Cardiac septum (tissue), 1 donor: ENCODE results near the gene AMBRA1. TPM values are rescaled to one million over a fixed set of nuclear protein-coding genes. Genes with fewer than 3 reads are reported as not detected.
"Not testable (repeated sequence)": the region's sequence is repeated elsewhere in the genome, so short reads cannot be mapped to it uniquely, and the experiment has no call there.

ENCODE experiments used
- DNase-seq: peaks from one replicate; pipeline ENCODE4 v3.0.0-alpha.2; 2020; ENCODE audit warnings: low spot score
- intact Hi-C: fragments of 100-400 bp; cut with DNase I; formaldehyde crosslinking; loops from one replicate; pipeline ENCODE4 v1.14.0; 2022
- total RNA-seq: library from RNA; stranded (reverse); fragmentation: NEBNext Ultra II Directional; extraction: Animal tissue kit (Norgen Biotek cat#: 25700); gene quantifications from one replicate; pipeline ENCODE4 v1.2.1, GENCODE V29; 2021
- donor health status: DM: no; HTN: no; CAD: no.

The AMBRA1 gene
- total RNA-seq, 1 donor from 2014 or later, result 18.0 TPM

DNA sequence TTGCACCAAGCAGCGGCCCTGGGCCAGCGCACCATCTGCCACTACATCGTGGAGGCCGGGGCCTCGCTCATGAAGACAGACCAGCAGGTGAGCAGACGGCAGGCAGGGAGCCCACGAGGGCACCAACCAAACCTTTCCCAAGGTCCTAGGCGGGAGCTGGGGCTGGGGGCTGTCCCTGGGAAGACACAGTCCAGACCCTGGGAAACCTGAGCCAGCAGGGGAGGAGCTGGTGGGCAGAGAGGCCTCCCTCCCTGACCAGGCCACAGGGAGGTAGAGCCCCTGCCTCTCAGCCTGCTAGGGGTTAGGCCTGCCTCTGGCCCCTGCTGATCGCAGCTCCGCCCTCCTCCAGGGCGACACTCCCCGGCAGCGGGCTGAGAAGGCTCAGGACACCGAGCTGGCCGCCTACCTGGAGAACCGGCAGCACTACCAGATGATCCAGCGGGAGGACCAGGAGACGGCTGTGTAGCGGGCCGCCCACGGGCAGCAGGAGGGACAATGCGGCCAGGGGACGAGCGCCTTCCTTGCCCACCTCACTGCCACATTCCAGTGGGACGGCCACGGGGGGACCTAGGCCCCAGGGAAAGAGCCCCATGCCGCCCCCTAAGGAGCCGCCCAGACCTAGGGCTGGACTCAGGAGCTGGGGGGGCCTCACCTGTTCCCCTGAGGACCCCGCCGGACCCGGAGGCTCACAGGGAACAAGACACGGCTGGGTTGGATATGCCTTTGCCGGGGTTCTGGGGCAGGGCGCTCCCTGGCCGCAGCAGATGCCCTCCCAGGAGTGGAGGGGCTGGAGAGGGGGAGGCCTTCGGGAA is 214.1 kb downstream of the AMBRA1 start:
- intact Hi-C loops, result not testable (repeated sequence)

GRCh38 chr11:46378811-46379481 is 214.9 kb downstream of the AMBRA1 start:
- intact Hi-C loops, result no loop called here
- DNase-seq, result no peak

More for the DNA sequence above, 214.1 kb downstream of the AMBRA1 start:
- DNase-seq, result not testable (repeated sequence)

DNA sequence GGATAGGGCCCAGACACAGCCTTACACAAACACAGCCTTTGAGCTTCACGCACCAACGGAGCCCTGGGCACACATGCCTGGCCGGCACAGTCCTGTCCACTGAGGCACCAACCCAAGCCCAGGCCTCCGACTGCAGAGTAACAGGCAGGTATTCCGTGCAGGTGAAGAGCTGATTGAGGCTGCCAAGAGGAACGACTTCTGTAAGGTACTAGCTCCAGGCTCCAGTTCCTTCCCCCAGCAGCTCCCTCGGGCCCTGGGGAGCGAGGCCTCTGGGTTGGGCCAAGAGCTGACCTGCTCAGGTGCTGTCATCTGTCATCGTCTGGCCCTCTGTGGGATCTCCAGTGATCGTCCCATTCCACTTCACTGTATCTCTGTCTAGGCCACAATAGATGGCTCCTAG is 215.5 kb downstream of the AMBRA1 start:
- intact Hi-C loops, result no loop called here

GRCh38 chr11:46377831-46378230 is 216.0 kb downstream of the AMBRA1 start:
- DNase-seq, result no peak
- intact Hi-C loops, result no loop called here

More for the DNA sequence above, 215.5 kb downstream of the AMBRA1 start:
- DNase-seq, result no peak

DNA sequence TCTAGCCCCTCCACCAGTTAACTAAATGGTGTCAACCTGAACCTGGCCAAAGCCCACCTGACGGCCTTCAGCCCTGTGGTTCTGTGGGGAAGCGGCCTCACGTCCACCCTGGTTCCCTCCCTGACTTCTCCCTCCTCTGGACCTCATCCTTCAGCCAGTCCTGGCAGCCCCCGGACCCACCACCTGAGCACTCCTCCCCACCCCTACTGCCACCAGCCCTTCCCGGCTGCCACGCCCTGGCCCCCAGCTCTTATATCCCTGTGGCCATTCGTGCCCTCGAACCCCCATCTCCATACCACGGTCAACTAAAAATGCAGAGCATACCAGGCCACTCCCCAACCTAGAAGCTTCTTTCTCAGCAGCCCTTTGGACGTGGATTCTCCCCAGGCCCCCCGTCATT is 216.5 kb downstream of the AMBRA1 start:
- DNase-seq, result no peak
- intact Hi-C loops, result no loop called here

- DNase-seq, result no peak
- intact Hi-C loops, result no loop called here
Observed at GRCh38 chr11:46376258-46377050, 217.4 kb downstream of the AMBRA1 start.

GRCh38 chr11:46375392-46376101 is 218.3 kb downstream of the AMBRA1 start:
- intact Hi-C loops, result no loop called here
- DNase-seq, result no peak

GRCh38 chr11:46374815-46375214 is 219.0 kb downstream of the AMBRA1 start:
- intact Hi-C loops, result no loop called here
- no peak for DNase-seq

DNA sequence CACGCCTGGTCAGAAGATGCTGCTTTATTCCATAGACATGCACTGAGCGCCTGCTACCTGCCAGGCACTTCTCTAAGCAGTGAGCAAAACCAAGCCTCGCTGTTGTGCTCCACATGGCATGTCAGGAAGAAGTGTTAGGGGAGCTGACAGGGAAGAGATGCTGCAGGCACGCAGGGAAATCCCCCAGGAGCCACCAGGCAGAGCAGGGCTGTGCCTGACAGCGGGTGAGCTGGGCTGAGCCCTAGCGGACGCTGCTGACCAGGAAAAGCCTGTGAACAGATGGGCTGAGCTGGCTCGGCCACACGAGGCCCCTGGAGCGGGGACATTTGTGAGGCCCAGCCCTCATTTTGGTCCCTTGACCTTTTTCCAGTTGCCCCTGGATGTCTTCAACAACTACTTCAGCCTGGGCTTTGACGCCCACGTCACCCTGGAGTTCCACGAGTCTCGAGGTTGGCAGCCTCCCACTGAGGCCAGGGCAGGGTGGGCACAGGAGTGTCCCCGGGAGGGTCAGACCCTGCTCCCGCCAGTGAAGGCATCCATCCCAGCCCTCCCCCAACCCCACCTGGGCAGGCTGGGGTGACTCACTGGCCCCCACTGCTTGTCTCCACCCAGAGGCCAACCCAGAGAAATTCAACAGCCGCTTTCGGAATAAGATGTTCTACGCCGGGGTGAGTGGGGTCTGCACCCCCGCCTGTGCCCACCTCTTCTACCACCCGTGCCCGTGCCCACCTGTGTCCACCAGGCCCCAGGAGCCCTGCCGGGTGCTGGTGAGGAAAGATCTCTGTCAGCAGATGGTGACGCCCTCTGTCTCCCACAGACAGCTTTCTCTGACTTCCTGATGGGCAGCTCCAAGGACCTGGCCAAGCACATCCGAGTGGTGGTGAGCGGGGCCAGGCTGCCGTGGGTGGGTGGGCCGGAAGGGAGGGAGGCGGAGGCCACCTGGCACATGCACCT is 219.8 kb downstream of the AMBRA1 start:
- intact Hi-C loops, result no loop called here
- no peak for DNase-seq

DNA sequence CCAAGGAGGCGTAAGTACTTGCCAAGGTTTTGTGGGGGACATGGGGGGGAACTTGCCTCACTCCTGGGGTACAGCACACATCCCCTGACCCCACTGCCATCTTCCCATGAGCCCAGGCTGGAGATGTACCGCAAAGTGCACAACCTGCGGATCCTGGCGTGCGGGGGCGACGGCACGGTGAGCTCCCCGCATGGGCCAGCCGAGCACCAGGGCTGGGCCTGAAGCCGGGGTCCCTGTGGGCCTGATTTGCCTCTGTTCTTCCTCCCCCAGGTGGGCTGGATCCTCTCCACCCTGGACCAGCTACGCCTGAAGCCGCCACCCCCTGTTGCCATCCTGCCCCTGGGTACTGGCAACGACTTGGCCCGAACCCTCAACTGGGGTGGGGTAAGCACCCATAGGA is 221.3 kb downstream of the AMBRA1 start:
- intact Hi-C loops, DNase-seq: not testable (repeated sequence)

GRCh38 chr11:46372086-46372485 is 221.7 kb downstream of the AMBRA1 start:
- no peak for DNase-seq
- intact Hi-C loops, result no loop called here

- intact Hi-C loops, DNase-seq: not testable (repeated sequence)
Observed at GRCh38 chr11:46371262-46371661, 222.6 kb downstream of the AMBRA1 start.

DNA sequence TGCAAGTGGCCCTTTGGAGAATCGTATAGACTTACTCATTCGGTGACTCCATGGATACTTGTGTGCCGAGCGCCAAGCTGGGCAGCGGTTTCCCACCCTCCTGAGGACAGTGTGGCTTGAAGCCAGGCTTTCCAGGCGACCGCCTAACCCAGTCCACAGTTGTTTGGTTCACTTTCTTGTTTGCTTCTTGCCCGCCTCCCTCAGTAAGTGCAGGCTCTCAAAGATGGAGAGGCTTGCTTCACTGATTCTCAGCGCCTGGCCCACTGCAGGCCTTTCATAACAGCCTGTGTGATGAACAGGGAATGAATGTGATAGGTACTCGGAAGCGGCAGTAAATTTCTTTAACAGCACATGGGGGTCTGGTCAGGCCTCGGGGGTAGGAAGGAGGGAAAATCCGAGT is 223.6 kb downstream of the AMBRA1 start:
- DNase-seq, result no peak

DNA sequence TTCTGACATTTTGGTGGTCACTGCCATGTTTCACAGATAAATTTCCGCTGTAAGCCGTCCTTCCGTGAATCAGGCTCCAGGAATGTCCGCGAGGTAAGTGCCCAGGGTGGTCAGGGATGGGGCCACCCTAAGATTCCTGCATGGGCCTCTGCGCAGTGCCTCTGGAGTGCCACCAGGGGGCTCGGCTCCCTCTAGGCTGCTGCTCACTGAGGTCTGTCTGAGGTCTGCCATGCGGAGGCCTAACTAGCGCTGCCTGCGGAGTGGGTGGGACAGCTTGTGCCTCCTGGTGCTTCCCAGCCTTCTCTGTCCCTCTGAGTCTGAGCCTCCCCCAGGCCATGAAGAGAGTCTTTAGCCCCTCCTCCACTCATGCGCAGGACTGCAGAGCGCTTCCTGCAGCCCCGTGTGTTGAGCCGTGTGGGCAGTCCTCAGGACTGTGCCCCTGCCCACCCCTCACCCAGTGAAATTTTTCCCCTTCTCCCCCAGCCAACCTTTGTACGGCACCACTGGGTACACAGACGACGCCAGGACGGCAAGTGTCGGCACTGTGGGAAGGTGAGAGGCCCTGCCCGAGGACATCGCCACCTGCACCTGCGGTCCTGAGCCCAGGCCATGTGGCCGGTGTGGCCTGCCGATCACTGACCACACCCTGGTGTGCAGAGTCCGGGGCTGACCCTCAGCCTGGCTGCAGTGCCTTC is 224.2 kb downstream of the AMBRA1 start:
- intact Hi-C loops, result no loop called here
- DNase-seq, result no peak

More for the DNA sequence above, 223.6 kb downstream of the AMBRA1 start:
- intact Hi-C loops, result no loop called here

DNA sequence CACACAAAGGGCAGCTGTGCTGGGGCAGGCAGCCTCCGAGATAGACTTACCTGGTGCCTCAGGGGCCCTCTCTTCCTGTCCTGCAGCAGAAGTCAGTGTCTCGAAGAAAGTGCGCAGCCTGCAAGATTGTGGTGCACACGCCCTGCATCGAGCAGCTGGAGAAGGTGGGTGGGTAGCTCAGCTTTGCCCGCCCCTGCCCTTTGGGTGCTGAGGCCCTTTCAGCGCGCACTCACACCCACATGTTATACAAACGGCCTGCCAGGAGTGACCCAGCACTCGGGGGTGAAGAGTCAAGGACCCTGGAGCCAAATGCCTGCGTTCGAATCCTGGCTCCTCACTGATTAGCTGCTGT is 225.9 kb downstream of the AMBRA1 start:
- intact Hi-C loops, result loop anchor here (1.0 to 2.0 kb wide), 2 partner anchors 16 to 127 kb away; no protein-coding TSS in a partner anchor
- DNase-seq, result no peak

DNA sequence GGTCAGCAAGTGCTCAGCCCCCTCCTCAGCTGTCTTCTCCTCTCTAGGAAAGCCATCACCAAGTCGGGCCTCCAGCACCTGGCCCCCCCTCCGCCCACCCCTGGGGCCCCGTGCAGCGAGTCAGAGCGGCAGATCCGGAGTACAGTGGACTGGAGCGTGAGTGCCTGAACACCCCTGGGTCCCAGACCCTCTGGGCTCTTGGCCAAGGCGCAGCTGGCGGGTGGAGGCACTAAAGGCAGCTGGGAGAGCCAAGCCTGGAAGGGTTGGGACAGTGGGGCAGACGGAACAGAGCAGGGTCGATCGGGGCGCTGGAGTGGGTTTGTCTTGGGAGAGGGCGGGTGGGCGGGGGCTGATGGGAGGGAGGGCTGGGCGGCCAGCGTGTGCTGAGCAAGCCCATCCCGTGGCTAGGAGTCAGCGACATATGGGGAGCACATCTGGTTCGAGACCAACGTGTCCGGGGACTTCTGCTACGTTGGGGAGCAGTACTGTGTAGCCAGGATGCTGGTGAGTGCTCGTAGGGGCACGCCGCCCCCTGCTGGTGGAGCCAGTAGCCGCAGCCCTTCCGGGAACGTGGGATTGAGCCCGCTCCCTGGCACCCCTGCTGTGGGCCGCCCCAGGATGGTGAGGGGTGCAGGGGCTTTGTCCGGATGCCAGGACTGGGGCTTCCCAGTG is 226.4 kb downstream of the AMBRA1 start:
- intact Hi-C loops, result loop anchor here (2.0 kb wide), 1 partner anchor 127 kb away; no protein-coding TSS in a partner anchor
- DNase-seq, result peak; percentile 91

DNA sequence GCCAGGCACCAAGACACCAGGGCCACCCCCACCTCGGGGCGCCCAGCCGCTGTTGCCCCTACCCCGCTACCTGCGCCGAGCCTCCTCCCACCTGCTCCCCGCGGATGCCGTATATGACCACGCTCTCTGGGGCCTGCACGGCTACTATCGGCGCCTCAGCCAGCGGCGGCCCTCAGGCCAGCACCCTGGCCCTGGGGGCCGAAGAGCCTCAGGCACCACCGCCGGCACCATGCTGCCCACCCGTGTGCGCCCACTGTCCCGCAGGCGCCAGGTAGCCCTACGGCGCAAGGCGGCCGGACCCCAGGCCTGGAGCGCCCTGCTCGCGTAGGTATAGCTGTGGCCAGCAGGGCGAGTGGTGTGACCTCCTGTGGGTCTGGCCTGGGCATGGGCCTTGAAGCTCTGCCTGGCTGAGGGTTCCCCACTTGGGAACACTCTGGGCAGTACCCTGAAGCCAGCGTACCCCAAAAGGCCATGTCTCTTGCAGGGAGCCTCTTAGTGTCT is 227.1 kb downstream of the AMBRA1 start:
- no peak for DNase-seq
- intact Hi-C loops, result loop anchor here (2.0 kb wide), 1 partner anchor 126 kb away; no protein-coding TSS in a partner anchor
